ENCODE data around the gene F2RL3. TPM values are rescaled to one million over a fixed set of nuclear protein-coding genes. Genes with fewer than 3 reads are reported as not detected.

F2RL3 gene
- total RNA-seq (2014; rRNA removed; shearing (Covaris generic)): 0.61 and 0.64 TPM in 2 replicates

DNA sequence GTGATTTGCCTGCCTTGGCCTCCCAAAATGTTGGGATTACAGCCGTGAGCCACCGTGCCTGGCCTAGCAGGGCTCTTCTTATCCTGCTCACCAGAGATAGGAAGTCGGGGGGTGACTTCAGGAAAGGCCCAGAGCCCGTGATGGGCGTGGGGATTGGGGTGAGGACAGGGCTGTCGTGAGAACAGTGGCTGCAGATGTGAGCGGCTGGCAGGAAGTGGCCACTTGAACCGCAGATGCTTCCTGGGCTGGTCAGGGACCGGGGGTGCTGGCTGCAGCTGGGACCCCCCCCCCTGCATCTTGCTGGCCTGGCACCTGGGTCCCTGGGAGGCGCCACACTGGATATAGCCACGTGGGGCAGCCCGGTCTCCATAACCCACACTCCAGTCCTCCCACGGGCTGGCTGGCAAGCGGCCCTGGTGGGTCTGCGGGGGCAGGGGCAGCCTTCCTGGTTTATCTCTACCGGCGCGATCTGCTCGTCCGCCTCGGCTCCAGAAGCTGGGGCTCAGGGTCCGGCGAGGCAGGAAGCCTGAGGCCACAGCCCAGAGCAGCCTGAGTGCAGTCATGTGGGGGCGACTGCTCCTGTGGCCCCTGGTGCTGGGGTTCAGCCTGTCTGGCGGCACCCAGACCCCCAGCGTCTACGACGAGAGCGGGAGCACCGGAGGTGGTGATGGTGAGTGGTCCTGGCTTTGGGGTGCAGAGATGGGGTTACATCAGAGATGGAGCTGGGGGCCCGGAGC, at the start of gene F2RL3:
F2RL3 (plus strand) TSS at position 371 of the 737 bp plus-strand sequence; CDS start at position 562, 191 bp downstream.

Small RNA genes lying within 50 kb of the gene (small RNA-seq; reads per million reads assigned to genes)
- not detected for gene RN7SL823P
- gene RN7SL835P: not detected

Other genes with a start within 250 kb of the F2RL3 start
- 81.3 and 83.3 TPM in 2 replicates for gene SMIM7, start 228.9 kb upstream of the F2RL3 start, total RNA-seq (2014; rRNA removed; shearing (Covaris generic))
- 4.1 and 4.7 TPM in 2 replicates for gene TMEM38A, start 227.9 kb upstream of the F2RL3 start, total RNA-seq (2014; rRNA removed; shearing (Covaris generic))
- 0.68 and 0.74 TPM in 2 replicates for gene NWD1, start 169.2 kb upstream of the F2RL3 start, total RNA-seq (2014; rRNA removed; shearing (Covaris generic))
- 22.1 and 47.8 TPM in 2 replicates for gene SIN3B, start 59.6 kb upstream of the F2RL3 start, total RNA-seq (2014; rRNA removed; shearing (Covaris generic))
- gene CPAMD8, start 137.8 kb downstream of the F2RL3 start, total RNA-seq (2014; rRNA removed; shearing (Covaris generic)): 0.16 and 0.64 TPM in 2 replicates
- 13.5 and 17.9 TPM in 2 replicates for gene HAUS8, start 186.5 kb downstream of the F2RL3 start, total RNA-seq (2014; rRNA removed; shearing (Covaris generic))
- gene MYO9B, start 186.8 kb downstream of the F2RL3 start, total RNA-seq (2014; rRNA removed; shearing (Covaris generic)): 64.2 and 64.8 TPM in 2 replicates

All from A375 (cell line).